Testis (tissue), 2 donors: ENCODE results near the gene VAV2.

Source experiments
- CTCF ChIP-seq, 3 experiments: fragments of 450-650 bp in 2 of 3; fragments of 200-600 bp in 1 of 3; sonication (generic) in 1 of 3; IDR thresholded peaks; one replicate each; pipeline ENCODE4 v1.5.1; 2016 to 2019; ENCODE audit warnings: antibody characterized with exemption in 3 of 3, mild to moderate bottlenecking in 2 of 3, moderate library complexity in 1 of 3
- POLR2A ChIP-seq: fragments of 450-650 bp; IDR thresholded peaks from one replicate; pipeline ENCODE4 v1.6.1; 2017; ENCODE audit warnings: antibody characterized with exemption, mild to moderate bottlenecking, moderate library complexity

GRCh38 chr9:133943781-133944745 lies 48.1 kb downstream of the VAV2 start:
- no peak for TF ChIP-seq CTCF (IDR thresholded peaks at IDR 0.05)
- TF ChIP-seq POLR2A: no peak
